Kidney glomerular epithelial cell (primary cell): ENCODE results near the gene ABCB1.
A peak's percentile ranks its signal among the peaks of the same experiment; 100 is the strongest.

Source experiments
- DNase-seq: peaks from one replicate; lab custom pipeline; 2025; lab: John Stamatoyannopoulos, UW

Gene ABCB1

DNA sequence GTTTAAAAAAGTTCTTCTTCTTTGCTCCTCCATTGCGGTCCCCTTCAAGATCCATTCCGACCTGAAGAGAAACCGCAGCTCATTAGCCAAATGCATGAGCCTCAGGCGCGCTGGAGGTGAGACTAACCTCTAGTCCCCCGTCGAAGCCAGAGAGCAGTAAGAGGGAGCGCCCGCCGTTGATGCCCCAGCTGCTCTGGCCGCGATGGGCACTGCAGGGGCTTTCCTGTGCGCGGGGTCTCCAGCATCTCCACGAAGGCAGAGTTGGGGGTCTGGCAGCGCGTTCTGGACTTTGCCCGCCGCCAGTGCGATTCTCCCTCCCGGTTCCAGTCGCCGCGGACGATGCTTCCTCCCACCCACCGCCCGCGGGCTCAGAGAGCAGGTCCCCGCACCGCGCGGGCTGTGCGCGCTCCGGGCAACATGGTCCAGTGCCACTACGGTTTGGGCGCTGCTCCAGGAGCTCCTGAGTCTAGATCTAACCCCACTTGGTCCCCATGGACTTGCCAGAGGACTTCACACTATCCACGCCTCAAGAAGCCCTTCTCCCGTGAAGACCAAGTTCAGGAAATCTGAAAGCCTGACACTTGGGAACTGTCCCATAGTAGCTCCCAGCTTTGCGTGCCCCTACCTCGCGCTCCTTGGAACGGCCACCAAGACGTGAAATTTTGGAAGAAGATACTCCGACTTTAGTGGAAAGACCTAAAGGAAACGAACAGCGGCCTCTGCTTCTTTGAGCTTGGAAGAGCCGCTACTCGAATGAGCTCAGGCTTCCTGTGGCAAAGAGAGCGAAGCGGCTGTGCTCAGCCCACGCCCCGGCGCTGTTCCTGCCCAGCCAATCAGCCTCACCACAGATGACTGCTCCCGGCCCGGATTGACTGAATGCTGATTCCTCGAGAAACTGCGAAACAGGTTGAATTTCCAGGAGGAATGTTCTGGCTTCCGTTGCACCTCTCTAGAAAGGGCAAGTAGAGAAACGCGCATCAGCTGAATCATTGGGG lies at the start of gene ABCB1:
Gene ABCB1 (minus strand): TSS at position 755 of the 995 bp plus-strand sequence. CDS start 700 bp downstream, at position 55.
- peak; percentile 82 for DNase-seq

DNA sequence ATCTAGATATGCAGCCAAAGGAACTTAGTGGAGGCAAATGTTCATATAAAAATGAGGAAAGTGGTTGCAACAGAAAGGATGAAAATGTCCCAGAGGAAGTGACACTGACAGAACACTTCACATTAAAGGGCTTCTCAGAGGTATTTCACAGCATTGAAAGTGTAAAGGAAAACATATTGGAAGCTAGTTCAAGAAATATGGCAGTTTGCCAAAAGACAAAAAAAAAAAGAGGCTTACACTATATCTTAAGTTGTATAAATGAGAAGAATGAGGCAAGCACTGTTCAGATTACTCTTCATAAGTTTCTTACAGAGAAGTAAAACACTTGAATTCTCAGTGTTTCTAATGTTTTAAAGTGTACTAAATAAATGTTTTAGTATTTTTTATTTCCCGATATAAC lies 47.6 kb upstream of the ABCB1 start:
- DNase-seq, result no peak

DNA sequence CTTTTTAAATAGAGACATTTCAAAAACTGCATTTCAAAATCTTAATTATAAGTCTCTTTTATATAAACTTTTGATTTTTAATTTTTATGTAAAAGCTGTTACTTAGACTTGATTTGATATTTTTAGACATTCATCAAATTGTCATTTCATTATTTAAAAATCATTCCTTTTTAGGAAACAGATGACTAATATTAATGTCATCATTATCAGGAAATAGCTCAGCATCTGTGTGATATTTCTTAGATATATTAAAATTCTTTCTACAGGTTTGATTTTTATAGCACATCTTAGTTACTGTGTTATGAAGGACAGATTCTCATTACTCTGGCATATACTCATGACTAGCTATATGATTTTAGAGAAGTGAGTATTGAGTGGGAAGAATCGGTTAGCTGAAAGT lies 44.8 kb upstream of the ABCB1 start:
- no peak for DNase-seq

DNA sequence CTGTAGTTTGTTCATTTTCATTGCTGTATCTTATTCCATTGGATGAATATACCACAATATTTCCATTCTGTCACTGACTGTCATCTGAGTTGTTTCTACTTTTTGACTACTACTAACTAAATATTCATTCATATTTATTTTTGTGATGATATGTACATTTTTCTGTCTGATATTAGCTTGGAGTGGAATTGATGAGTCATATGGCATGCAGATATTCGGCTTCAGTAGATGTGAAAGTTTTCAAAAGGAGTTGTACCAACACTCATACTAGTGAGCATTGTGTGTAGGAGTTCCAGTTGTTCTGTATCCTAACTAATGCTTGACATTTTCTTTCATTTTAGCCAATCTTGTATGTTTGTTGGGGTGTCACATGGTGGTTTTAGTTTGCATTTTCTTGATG lies 35.2 kb upstream of the ABCB1 start:
- DNase-seq, result no peak

DNA sequence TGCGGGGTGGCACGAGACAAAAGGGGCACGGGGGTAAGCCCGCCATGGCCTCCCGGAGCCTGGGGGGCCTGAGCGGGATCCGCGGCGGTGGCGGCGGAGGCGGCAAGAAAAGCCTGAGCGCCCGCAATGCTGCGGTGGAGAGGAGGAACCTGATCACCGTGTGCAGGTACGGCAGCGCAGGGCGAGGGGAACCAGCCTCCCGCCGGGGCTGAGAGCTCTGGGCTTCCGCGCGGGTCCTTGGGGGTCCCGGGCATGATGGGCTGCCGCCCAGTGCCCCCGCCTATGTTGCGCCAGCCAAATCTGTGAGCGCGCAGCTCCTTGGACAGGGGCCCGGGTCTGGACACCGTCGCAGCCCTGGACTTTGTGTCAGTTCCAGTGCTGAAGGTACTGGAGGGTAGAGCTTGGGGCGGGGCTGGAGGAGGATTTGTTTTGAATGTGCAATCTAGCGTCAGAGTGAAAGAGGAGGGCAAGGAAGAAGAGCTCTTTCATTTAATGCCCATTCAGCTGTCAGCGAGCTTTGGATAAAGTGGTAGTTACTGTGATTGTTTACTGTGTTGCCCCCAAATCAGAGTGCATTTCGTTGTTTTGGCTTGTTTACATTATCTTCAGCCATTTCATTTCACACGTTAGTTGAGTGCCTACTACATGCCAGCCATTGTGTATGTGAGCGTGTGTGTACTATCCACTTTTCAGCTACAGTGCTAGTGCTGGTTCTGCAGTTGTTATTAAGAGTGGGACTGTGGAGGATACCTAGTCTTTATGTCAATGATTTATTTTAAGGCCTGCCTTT lies 28.3 kb upstream of the ABCB1 start:
- peak; percentile 44 for DNase-seq

DNA sequence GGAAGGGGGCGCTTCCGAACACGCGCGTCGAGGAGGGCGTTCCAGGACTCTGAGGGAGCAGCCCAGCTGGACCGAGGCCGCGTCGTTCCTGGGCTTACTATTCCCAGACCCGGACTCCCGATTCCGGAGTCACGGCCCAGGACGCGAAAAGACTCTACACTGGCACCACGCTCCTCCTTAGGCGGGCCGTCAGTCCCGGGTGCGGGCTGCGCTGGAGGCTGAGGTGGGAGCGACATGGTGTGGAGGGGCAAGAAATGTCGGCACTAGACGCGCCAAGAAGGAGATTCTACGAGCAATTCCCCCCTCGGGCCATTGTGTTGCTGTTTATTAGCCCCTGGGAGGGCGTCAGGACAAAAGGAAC lies 26.9 kb upstream of the ABCB1 start:
- DNase-seq, result no peak

DNA sequence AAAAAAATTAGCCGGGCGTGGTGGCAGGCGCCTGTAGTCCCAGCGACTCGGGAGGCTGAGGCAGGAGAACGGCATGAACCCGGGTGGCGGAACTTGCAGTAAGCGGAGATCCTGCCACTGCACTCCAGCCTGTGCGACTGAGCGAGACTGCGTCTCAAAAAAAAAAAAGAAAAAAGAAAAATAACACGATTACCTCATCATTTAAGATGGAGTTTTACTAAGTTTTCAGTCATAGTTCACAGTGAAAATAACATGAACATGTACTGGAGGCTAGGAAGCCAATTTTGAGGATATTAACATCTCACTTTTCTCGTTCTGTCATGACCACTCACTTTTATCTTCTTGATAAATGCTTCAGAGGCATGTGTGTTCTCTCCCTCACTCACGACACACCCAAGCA lies 24.4 kb upstream of the ABCB1 start:
- no peak for DNase-seq

DNA sequence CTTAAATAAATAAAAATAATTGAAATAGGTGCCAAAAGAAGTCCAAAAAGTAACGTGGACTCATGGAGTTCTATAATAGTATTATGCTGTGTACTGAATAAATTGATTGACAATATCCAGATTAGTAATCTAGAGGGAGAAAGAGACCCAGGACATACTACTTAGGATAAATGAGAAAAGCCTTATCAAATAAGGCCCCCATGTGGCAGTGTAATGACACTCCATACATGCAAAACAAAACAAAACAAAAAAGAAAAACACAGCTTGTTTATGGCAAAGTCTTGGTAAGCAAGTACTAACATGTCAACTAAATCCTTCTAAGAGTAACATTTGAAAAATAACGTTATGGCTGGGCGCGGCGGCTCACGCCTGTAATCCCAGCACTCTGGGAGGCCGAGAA lies 23.9 kb upstream of the ABCB1 start:
- DNase-seq, result no peak

DNA sequence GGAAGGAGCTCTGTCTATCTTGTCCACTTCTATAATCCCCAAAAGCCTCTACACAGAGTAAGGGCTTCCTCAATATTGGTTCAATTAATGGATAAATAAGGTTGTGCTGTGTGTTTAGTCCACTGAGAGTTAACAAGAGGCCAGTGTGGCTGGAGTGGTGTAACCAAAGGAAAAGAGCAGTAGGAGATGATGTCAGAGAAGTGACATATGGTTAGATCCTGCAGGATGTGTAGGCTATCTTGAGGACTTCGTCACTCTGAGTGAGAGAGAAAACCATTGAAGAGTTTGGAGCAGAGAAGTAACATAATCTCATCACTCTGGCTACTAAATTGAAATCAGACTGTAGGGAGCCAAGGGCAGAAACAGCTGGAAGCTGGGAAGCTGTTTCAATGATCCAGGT lies 14.5 kb upstream of the ABCB1 start:
- no peak for DNase-seq

DNA sequence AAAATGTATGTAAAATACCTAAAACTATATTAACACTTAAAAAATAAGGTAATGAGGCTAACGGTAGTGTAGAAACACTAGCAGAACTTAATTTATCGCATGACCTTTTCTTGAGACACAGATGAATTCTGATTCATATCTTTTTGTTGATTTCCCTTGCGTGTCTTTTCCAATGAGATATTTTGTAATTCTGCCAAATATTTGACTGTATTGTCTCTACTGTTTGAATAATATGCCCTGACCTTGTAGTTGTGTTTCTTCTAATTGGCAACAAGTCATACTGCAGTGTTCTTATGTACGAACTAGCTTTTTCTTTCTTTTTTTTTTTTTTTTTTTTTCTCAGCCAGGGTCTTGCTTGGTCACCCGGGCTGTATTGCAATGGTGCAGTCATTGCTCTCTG lies 9.2 kb upstream of the ABCB1 start:
- DNase-seq, result no peak

DNA sequence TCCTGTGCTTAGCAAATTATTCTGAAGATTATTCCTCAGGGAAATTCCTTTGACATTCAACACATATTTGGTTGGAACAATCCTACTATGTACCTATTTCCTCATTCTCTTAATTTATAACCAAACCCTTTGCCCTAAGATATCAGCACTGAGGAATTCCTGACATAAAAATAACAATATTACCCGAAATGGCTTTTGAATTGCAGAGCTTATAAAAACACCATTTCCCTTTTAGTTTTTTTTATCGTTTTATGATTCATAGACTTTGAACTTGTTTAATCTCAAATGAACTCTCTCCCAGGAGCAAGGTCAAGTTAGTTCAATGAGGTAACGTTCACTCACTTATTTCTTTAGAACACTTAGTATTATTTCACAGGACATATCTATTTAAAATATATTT lies 7.7 kb upstream of the ABCB1 start:
- DNase-seq, result peak; percentile 89

DNA sequence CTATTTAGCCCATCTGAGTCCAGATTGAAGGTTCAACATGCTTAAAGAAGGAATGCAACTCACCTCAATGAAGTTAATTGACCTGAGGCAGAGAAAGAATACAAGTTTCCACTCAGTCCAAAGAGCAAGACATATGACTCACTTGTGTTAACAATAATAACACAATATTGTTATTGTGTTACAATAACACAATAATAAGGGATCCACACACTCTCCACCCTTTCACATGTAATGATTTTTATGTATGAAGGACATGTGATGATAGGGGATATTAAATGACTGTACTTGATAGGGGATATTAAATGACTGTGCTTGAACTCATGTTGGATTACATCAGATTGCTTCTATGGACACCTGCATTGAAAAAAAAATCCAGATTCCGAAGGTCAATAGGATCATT lies 3.6 kb upstream of the ABCB1 start:
- no peak for DNase-seq

DNA sequence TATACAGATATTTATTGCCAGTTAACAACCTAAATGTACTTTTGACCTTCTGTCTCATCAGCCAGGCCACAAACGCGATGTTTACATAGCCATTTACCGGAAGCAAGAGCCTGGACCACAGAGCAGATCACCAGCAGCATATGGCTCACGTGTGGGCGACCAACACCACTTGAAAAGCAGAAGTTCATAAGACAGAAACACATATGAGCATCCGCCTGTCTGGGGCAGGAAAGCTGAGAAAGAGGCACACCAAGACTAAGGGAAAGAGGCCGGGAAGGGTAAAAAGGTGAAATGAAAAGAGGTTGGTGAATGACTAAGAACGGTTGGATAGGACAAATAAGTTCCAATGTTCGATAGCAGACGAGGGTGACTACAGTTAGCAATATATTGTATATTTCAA lies 1.3 kb downstream of the ABCB1 start:
- peak; percentile 17 for DNase-seq

DNA sequence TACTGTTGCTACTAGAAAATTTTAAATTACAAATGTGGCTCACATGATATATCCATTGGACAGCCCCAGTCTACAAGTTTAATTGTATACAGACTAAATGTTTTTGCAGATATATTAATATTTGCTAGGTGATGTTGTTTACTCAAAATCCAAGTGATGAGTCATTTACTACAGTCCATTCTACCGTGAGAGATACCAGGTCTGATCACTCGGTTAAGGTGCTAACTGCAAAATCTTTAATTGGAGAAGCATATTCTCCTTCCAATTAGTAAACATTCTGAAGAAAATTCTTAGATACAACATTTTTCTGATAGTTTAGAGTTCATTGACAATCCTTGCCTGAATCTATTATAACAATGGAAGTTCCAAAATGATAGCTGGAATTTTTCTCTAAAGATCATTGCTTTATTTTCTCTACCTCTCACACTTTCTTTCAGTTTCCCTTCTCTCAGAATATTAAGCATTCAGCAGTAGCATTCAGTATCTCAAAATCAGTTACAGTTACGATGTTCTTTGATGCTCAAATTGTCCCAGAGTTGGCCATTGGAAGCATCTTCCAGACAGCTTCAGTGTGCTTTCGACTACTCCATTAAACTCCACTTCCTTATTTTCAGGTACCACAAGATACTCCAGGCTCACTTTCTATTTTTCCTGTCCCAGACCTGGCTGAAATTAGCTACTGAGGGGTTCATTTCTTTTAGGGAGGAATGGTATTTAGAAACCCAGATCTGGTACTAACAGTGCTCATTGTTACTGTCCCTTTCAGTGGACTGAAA lies 2.3 kb downstream of the ABCB1 start:
- DNase-seq, result peak; percentile 38

DNA sequence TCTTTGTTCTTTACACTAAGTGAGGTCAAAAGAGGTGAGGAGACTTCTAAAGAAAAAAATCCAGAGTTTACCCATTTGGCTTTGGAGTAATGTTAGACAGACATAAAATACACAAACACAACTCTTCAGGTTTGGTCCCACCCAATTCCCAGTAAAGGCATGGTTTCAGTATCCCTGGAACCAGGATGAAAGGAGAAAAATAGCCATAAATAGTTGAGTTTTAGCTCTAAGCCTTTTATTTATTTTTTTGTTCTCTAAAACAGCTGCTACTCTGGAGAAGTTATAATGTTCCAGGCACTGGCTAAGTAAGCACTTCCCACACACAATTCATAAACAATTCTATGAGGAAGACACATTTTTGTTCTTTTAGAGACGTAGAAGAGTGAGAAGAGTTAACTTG lies 4.0 kb downstream of the ABCB1 start:
- no peak for DNase-seq

DNA sequence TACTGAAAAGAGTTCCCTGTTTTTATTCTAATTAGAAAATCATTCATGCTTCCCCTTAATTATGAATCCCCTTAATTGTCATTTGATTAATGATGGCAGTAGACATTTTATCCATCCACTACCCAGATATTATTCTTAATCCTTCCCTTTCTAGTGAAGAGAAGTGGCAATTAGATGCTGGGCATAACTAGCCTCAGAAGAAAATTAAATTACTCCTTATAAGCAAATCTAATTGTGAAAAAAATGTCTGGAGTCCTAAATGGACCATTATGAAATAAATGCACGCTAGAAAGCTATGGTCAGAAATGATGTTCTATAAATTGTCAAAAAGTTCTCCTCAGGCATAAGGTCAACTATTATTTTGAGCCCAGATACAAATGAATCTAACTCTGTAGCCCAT lies 4.5 kb downstream of the ABCB1 start:
- no peak for DNase-seq

DNA sequence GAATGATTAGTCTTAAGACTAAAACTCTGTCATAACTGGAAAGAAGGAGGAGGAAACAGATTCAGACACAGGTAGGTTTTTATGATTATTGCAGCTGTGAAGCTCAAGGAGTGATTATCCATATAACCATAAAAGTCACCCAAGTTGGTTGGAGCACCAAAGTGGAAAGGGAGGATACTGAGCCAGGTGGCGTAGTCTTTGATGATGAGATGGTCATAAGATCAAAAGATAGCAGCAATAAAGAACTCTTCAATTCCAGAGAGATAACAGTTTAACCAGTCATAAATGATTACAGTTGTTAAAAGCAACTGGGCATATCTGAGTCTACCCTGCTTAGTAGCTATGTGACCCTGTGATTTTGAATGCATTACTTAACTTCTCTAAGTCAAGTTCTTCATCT lies 8.4 kb downstream of the ABCB1 start:
- DNase-seq, result no peak

DNA sequence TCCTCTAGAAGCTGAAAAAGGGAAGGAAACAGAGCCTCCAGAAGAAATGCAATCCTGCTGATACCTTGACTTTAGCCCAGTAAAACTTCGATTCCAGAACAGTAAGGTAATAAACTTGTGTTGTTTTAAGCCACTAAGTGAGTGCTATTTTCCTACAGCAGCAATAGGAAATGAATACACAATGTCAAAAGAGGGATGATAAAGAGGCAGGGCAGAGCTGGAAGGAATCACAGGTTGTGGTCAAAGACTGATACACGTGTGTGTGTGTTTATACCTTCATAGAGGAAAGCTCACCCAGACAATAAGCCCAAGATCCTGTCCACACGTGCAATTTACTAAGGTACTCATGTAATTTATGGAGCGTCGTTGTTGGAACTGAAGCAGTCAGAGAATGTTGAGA lies 9.5 kb downstream of the ABCB1 start:
- no peak for DNase-seq

DNA sequence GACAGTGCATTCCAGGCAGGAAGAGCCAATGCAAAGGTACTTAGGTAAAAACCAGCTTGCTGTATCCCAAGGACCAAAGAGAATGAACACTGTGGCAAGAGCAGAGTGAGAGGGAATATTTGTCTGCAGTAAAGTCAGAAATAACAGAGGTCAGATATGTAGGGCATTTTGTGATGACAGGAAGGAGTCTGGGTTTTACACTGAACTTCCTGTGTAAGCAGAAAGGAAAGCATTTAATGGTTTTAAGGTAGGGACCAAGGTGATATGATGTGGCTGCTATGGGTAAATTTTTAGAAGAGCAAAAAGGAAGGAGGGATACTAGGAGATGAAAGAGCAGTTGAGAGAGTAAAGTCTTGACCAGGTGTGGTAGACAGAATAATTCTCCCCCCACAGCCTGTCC lies 10.1 kb downstream of the ABCB1 start:
- no peak for DNase-seq

DNA sequence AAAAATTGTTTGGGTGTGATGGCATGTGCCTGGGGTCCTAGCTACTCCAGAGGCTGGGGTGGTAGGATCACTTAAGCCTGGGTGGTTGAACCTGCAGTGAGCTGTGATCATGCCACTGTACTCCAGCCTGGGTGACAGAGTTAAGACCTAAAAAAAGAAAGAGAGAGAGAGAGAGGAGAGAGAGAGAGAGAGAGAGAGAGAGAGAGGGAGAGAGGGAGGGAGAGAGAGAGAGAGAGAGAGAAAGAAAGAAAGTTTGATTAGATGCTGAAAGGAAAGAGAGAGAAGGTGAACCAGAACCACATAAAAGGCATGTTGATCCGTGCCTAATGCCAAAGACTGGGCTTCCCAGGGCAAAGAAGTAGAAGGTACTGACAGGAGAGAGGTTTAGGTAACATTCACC lies 11.1 kb downstream of the ABCB1 start:
- no peak for DNase-seq

DNA sequence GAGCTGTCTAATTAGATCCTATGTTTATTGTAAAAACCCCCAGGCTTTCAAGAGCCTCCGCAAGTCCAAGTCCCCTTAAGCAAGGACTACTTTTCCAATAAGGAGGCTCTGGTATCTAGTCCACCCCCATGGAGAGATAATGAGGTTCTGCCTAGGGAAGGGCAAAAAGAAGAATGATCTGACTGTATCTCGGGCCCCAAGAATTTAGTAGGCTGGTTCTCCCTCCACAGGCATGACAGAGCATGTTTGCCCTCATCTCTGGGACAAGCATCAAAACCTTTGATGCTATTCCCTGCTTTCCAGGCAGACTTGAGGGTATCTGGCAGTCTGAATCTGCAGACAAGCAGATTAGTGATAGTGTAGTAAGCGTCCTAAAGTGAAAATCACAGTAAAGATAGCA lies 19.0 kb downstream of the ABCB1 start:
- no peak for DNase-seq

DNA sequence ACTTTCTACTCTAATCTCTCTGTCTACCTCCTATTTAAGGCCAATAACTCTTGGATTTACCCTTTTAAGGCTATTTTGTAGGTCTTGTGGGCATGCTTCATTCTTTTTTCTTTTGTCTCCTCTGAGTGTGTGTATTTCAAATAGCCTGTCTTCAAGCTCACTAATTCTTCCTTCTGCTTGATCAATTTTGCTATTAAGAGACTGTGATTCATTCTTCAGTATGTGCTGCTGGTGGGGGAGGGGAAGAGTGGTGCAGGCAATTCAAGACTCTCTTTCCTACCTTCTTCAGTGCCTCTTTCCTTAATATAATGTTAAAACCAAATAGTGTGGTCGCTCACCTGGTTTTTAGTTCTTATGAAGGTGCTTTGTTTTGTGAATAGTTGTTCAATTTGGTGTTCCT lies 20.0 kb downstream of the ABCB1 start:
- DNase-seq, result peak; percentile 23
